ENCODE results near the gene ARHGAP33.
"Not testable (repeated sequence)": the region's sequence is repeated elsewhere in the genome, so short reads cannot be mapped to it uniquely, and the experiment has no call there.

ARHGAP33 gene

GRCh38 chr19:35830986-35831385 lies 55.6 kb downstream of the ARHGAP33 start:
- no peak for DNase-seq (ENCODE audit: low spot score)

- no peak for DNase-seq (ENCODE audit: low spot score)
Observed at GRCh38 chr19:35832054-35832453, 56.7 kb downstream of the ARHGAP33 start.

GRCh38 chr19:35833972-35834371 lies 58.6 kb downstream of the ARHGAP33 start:
- DNase-seq (ENCODE audit: low spot score) = no peak

GRCh38 chr19:35836096-35836495 lies 60.7 kb downstream of the ARHGAP33 start:
- DNase-seq (ENCODE audit: low spot score) = not testable (repeated sequence)
